Karpas-422 (cell line): Measurements from ENCODE around the gene IPCEF1. TPM values are rescaled to one million over a fixed set of nuclear protein-coding genes. Genes with fewer than 3 reads are reported as not detected.

Experiments used
- DNase-seq: peaks from one replicate; pipeline ENCODE4 v3.0.0-alpha.2; 2015
- H2AFZ ChIP-seq: fragments of 200-600 bp; sonication (generic); 2 replicates; pipeline ENCODE4 v1.6.1; 2014; ENCODE audit warnings: antibody characterized with exemption, low read length, mixed read lengths
- H3K27ac ChIP-seq: fragments of 200-600 bp; sonication (generic); 2 replicates; pipeline ENCODE4 v1.5.1; 2014; ENCODE audit warnings: mild to moderate bottlenecking, low read length, moderate library complexity
- H3K27me3 ChIP-seq: fragments of 200-600 bp; sonication (generic); 2 replicates; pipeline ENCODE4 v1.6.1; 2014; ENCODE audit warnings: low read length, mixed read lengths
- H3K36me3 ChIP-seq: fragments of 200-600 bp; sonication (generic); 2 replicates; pipeline ENCODE4 v1.6.1; 2014; ENCODE audit warnings: low read length, mixed read lengths; ENCODE audit not compliant: insufficient read depth
- H3K4me1 ChIP-seq: fragments of 200-600 bp; sonication (generic); 2 replicates; pipeline ENCODE4 v1.6.1; 2014; ENCODE audit warnings: mild to moderate bottlenecking, low read length, mixed read lengths
- H3K4me2 ChIP-seq: fragments of 200-600 bp; sonication (generic); 2 replicates; pipeline ENCODE4 v1.6.1; 2014; ENCODE audit warnings: low read length, low read depth, mild to moderate bottlenecking; ENCODE audit not compliant: poor library complexity, severe bottlenecking
- H3K4me3 ChIP-seq: fragments of 200-600 bp; sonication (generic); 2 replicates; pipeline ENCODE4 v1.5.1; 2014; ENCODE audit warnings: mild to moderate bottlenecking, antibody characterized with exemption, low read length, mixed read lengths
- H3K79me2 ChIP-seq: fragments of 200-600 bp; sonication (generic); 2 replicates; pipeline ENCODE4 v1.6.1; 2014; ENCODE audit warnings: mild to moderate bottlenecking, low read length, mixed read lengths
- H3K9ac ChIP-seq: fragments of 200-600 bp; sonication (generic); 2 replicates; pipeline ENCODE4 v1.6.0; 2014; ENCODE audit warnings: low read length
- H3K9me2 ChIP-seq: fragments of 200-600 bp; sonication (generic), shearing (Covaris generic); replicated peaks from 2 replicates; pipeline ENCODE4 v1.6.0; 2014; ENCODE audit warnings: mild to moderate bottlenecking, low read length, moderate library complexity; ENCODE audit not compliant: insufficient read depth
- H3K9me3 ChIP-seq: fragments of 300-700, 200-600 bp; sonication (generic); 2 replicates; pipeline ENCODE4 v1.6.1; 2014; ENCODE audit warnings: low read length, mixed read lengths
- H4K20me1 ChIP-seq: fragments of 200-600 bp; sonication (generic); 2 replicates; pipeline ENCODE4 v1.6.1; 2014; ENCODE audit warnings: mild to moderate bottlenecking, antibody characterized with exemption, low read length, low read depth; ENCODE audit not compliant: insufficient read depth
- total RNA-seq: library from RNA; depleted of rRNA; stranded (reverse); fragments of >200 nt; shearing (Covaris generic); gene quantifications from 2 replicates; pipeline ENCODE4 v1.2.3, GENCODE V29; 2014; ENCODE audit warnings: low replicate concordance

Gene IPCEF1
- total RNA-seq, 1 experiment from 2014 or later: not detected

DNA sequence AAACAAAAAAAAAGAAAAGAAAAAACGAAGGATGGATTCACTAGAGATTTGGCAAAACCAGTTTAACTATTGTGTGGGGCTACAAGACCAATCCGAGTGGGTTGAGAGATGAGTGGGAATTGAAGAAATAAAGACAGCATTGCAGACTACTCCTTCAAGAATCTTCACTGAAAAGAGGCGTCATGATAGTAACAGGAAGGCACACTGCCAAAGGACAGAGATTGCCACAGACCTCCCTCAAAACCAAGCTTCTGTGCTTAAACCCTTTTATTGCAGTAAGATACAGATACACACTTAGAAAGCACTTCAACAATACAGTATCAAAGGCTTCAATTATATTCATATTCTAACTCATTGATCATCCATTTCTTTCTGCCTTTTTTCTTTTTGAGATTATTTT, 103.9 kb downstream of the IPCEF1 start:
- no peak overlapping the region for H3K9ac ChIP-seq
- no peaks in the 10 kb centered on the region for H4K20me1 ChIP-seq
- no peaks in the 10 kb centered on the region for H3K9me2 ChIP-seq
- no peak overlapping the region for H3K4me2 ChIP-seq
- H3K9me3 ChIP-seq: no peaks in the 10 kb centered on the region
- H3K27me3 ChIP-seq: no peaks in the 10 kb centered on the region
- no peak overlapping the region for H3K27ac ChIP-seq
- H3K4me3 ChIP-seq: no peak overlapping the region
- H3K36me3 ChIP-seq: no peaks in the 10 kb centered on the region
- H2AFZ ChIP-seq: no peak overlapping the region
- no peaks in the 10 kb centered on the region for H3K4me1 ChIP-seq
- DNase-seq: no peak
- H3K79me2 ChIP-seq: no peaks in the 10 kb centered on the region

DNA sequence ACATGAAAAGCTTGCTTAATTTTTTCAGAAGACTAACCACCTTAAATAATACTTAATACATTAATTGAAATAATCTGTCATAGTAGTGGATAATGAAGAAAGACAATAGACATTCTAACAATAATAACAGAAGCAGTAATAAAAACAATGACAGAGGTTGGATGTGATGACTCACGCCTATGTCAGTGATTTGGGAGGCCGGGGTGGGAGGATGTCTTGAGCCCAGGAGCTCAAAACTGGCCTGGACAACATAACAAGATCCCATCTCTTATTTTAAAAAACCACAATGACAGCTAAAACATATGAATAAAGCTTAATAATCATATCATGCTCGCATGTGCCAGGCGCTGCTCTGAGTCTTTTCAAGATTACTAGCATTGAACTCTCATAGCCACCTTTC, 105.5 kb downstream of the IPCEF1 start:
- Histone ChIP-seq H3K27ac (no peak overlapping the region), H2AFZ (no peak overlapping the region), H3K4me3 (no peak overlapping the region), H3K9ac (no peak overlapping the region), H3K9me2 (no peaks in the 10 kb centered on the region), H3K27me3 (no peaks in the 10 kb centered on the region), H3K79me2 (no peaks in the 10 kb centered on the region), H3K36me3 (no peaks in the 10 kb centered on the region), H3K4me1 (no peaks in the 10 kb centered on the region), H3K9me3 (no peaks in the 10 kb centered on the region), H3K4me2 (no peak overlapping the region), H4K20me1 (no peaks in the 10 kb centered on the region)
- no peak for DNase-seq

DNA sequence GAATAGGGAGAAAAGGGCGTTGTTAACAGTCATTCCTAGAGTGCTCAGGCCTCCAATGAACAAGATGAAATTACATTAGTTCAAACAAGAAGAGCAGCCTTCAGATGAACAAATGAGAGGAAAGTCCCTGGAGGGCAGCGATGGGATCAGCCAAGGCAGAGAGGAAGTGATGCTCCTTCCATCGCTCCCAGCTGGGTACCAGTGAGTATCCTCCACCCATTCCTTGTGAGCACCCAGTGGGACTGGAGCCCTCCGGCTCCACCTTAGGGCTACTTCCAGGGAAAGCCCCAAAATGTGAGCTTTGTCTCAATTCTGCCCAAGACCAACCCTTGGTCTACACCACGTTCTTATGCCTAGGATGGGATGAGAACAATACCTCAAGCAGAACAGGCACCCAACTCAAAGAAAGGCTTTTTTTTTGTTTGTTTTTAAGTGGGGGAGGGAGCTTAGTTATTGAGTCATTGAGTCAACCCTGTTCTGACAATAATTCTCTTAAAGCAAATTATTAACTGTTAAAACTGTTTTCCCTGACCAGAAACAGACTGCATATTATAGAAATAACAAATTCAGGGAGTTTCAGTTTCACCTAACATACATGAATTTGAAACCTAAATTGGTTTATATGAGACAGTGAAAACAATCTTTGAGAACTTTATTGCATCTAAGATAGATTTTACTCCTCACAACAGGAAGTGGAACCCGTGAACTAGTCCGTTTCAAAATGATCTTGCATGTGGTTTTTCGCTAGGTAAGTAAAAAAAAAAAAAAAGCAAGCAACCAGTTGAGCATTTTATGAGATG, 106.9 kb downstream of the IPCEF1 start:
- Histone ChIP-seq H3K9me3 (no peaks in the 10 kb centered on the region), H3K36me3 (no peaks in the 10 kb centered on the region), H3K27me3 (no peaks in the 10 kb centered on the region), H3K4me3 (no peak overlapping the region), H3K4me2 (no peak overlapping the region), H4K20me1 (no peaks in the 10 kb centered on the region), H2AFZ (no peak overlapping the region), H3K9ac (no peak overlapping the region), H3K9me2 (no peaks in the 10 kb centered on the region), H3K27ac (no peak overlapping the region), H3K79me2 (no peaks in the 10 kb centered on the region), H3K4me1 (no peaks in the 10 kb centered on the region)
- no peak for DNase-seq

DNA sequence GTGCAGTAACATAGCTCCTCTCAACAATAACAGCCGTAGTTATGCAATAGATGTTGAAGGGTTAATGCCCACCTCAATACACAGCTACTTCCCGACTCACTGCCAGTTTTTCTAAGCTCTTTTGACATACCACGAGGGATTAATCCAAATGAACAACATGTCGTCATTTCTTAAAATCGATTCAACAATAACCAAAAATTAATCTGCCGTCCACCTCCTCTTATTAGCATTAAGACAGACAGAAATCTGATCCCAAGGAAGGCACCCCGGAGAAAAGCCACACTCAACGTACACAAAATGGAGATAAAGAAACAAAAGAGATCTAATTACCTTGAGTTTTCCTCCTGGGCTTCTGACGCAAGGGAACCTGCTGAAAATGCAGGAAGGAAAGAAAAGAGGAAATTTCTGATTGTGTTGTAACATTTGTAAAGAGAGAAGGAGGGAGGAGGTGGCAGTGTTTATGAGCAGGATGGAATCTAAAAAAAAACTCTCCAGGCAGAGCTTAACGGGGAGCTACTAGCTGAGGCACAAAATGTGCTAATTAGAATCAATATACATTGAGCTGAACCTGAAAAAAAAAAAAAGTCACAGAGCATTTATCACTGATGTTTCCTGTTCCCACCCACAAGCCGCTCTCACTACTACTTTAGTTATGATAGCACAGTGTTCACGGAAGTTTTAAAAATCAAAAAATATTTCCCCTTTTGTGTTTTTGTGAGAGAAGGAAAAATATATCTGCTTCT, 109.3 kb downstream of the IPCEF1 start:
- H3K4me3 ChIP-seq: no peak overlapping the region
- no peaks in the 10 kb centered on the region for H3K9me3 ChIP-seq
- H3K4me1 ChIP-seq: no peaks in the 10 kb centered on the region
- no peaks in the 10 kb centered on the region for H4K20me1 ChIP-seq
- no peaks in the 10 kb centered on the region for H3K27me3 ChIP-seq
- H3K36me3 ChIP-seq: no peaks in the 10 kb centered on the region
- no peaks in the 10 kb centered on the region for H3K9me2 ChIP-seq
- H3K9ac ChIP-seq: no peak overlapping the region
- no peak overlapping the region for H2AFZ ChIP-seq
- no peaks in the 10 kb centered on the region for H3K79me2 ChIP-seq
- H3K4me2 ChIP-seq: no peak overlapping the region
- no peak for DNase-seq
- H3K27ac ChIP-seq: no peak overlapping the region

DNA sequence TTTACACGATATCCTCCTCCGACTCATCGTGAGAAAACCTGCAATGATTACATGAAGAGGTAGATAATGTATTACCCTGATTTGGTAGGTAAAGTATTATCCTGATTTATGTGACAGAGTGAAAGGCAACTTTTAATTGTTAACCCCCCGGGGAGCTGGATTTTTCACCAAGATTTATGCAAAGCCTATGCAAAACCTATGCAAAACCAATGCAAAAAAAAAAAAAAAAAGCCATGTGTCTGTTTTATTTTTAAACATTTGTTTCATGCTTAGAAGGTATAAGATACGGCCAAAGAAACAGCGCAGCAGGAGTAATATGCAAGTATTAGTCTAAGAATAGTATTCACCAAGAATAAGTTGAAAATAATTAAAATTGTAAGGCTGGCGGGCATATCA, 109.9 kb downstream of the IPCEF1 start:
- Histone ChIP-seq H3K4me2 (no peak overlapping the region), H3K4me3 (no peak overlapping the region), H3K4me1 (no peaks in the 10 kb centered on the region), H3K9me2 (no peaks in the 10 kb centered on the region), H3K36me3 (no peaks in the 10 kb centered on the region), H3K27me3 (no peaks in the 10 kb centered on the region), H3K27ac (no peak overlapping the region), H2AFZ (no peak overlapping the region), H3K9me3 (no peaks in the 10 kb centered on the region), H3K9ac (no peak overlapping the region), H3K79me2 (no peaks in the 10 kb centered on the region), H4K20me1 (no peaks in the 10 kb centered on the region)
- no peak for DNase-seq

DNA sequence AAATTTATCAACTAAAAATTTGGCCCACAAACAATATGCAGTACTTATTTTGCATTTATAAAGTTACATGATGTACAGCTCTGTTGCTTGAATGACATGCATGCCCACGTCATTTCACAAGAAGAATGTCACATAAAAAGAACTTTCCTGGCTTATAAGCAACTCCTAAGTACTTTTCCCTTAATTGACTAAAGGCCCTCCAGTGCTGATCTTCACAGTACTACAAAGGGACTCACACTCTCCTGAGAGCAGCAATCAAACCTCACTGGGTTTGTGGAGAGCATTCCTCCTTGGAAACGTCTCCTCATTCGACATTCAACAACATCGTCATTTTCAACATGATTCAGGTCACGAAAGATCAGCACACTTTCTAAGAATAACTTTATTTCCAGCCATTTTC, 111.1 kb downstream of the IPCEF1 start:
- Histone ChIP-seq H3K79me2 (no peaks in the 10 kb centered on the region), H2AFZ (no peak overlapping the region), H3K9me3 (no peaks in the 10 kb centered on the region), H3K36me3 (no peaks in the 10 kb centered on the region), H3K9me2 (no peaks in the 10 kb centered on the region), H3K27me3 (no peaks in the 10 kb centered on the region), H3K9ac (no peak overlapping the region), H3K27ac (no peak overlapping the region), H3K4me2 (no peak overlapping the region), H4K20me1 (no peaks in the 10 kb centered on the region), H3K4me1 (no peaks in the 10 kb centered on the region), H3K4me3 (no peak overlapping the region)
- DNase-seq: no peak

DNA sequence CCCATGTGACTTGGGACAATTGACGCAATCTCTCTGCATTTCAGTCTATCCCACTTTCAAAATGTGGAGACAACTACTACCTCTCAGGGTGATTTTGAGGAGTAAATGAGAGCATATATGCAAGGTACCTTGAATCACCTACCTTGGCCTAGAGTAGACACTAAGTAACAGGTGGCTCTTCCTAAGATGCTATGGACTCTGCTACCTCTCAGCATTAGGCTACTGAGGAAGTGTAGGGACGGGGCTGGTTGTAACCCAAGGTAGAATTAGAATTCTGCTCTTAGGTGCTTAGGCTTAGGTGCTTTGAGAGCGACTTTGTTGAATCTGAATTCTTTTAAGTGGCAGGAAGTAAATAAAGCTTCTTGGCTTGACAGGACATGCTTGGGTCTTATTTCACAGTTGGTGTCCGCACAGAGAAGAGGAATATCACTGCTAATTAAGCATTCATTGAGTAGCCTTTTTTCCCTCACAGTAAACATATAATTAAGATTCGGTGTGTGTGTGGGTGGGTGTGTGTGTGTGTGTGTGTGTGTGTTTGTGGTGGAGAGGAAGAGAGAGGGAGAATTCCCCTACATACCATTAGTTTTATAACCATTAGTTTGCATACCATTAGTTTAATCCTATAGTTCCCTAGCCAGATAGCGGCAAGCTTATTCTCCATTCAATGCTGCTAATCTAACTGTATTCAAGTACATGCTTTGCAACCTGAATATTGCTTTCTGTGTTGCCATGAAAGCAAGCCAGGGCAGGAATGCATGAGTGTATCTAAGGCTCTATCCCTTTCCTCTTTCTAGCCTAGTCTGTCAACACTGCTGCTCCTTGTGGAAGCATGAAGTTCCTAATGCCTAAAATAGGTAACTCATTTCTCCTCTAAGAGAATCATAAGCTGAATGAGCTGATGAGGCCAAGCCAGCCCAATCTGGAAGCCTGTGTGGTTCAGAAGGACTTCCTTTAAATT, 112.5 kb downstream of the IPCEF1 start:
- Histone ChIP-seq H3K27ac (no peak overlapping the region), H3K27me3 (no peaks in the 10 kb centered on the region), H3K9me2 (no peaks in the 10 kb centered on the region), H3K9ac (no peak overlapping the region), H3K4me3 (no peak overlapping the region), H3K79me2 (no peaks in the 10 kb centered on the region), H3K36me3 (no peaks in the 10 kb centered on the region), H2AFZ (no peak overlapping the region), H3K4me2 (no peak overlapping the region), H3K4me1 (no peaks in the 10 kb centered on the region), H4K20me1 (no peaks in the 10 kb centered on the region), H3K9me3 (no peaks in the 10 kb centered on the region)
- no peak for DNase-seq
